Right lobe of liver (tissue), 6 donors: ENCODE data around the gene DNAJC13. TPM values are rescaled to one million over a fixed set of nuclear protein-coding genes. Genes with fewer than 3 reads are reported as not detected.

ENCODE experiments used
- ATAC-seq, 4 donors: fragments of 200-7000 bp; cut with Tn5 transposase; one replicate each; pipeline ENCODE4 v1.9.1; 2020; ENCODE audit warnings: mild to moderate bottlenecking in 4 of 4, moderate library complexity in 4 of 4
- DNase-seq, 3 donors: peaks; one replicate each; pipeline ENCODE4 v3.0.0-alpha.2; 2020
- H3K27ac ChIP-seq, 3 donors: fragments of 200-600 bp; one replicate each; pipeline ENCODE4 v1.8.0; 2022
- H3K27me3 ChIP-seq, 2 donors: fragments of 200-600 bp; one replicate each; pipeline ENCODE4 v1.8.0; 2022
- H3K36me3 ChIP-seq, 4 donors: fragments of 200-600 bp; sonication (generic) in 1 of 4; one replicate each; pipeline versions ENCODE4 v1.5.1 to v1.8.0; 2017 to 2022; ENCODE audit warnings: control low read depth in 1 of 4
- H3K4me1 ChIP-seq, 4 donors: fragments of 200-600 bp; sonication (generic) in 1 of 4; one replicate each; pipeline versions ENCODE4 v1.5.1 to v1.8.0; 2017 to 2022; ENCODE audit warnings: control low read depth in 1 of 4
- H3K4me3 ChIP-seq, 3 donors: fragments of 200-600 bp; one replicate each; pipeline ENCODE4 v1.8.0; 2022
- H3K9me3 ChIP-seq, 4 donors: fragments of 200-600 bp; sonication (generic) in 1 of 4; one replicate each; pipeline versions ENCODE4 v1.5.1 to v1.8.0; 2017 to 2022; ENCODE audit warnings: control low read depth in 1 of 4
- CTCF ChIP-seq, 4 donors: fragments of 200-600 bp in 3 of 4; fragments of 450-650 bp in 1 of 4; IDR thresholded peaks; one replicate each; pipeline versions ENCODE4 v1.5.1 to v1.8.0; 2016 to 2022; ENCODE audit warnings: antibody characterized with exemption in 4 of 4, mild to moderate bottlenecking in 2 of 4
- POLR2A ChIP-seq: fragments of 450-650 bp; IDR thresholded peaks from one replicate; pipeline ENCODE4 v1.6.1; 2017; ENCODE audit warnings: antibody characterized with exemption, mild to moderate bottlenecking
- WGBS: methylation state at CpG from one replicate; pipeline ENCODE4 v1.1.6; 2018; ENCODE audit warnings: low coverage, low lambda C conversion rate; ENCODE audit not compliant: insufficient coverage; ENCODE audit errors: missing lambda C conversion rate; 5-methylcytosine and 5-hydroxymethylcytosine counted together
- intact Hi-C, 2 donors: fragments of 100-400 bp; cut with DNase I; formaldehyde crosslinking; loops; one replicate each; pipeline versions ENCODE4 v1.11.2 to v1.14.1; 2022
- total RNA-seq, 6 experiments: library from RNA; depleted of rRNA in 2 of 6; stranded (reverse); fragments of >200 nt in 2 of 6; fragmentation: NEBNext Ultra II Directional in 3 of 6; extraction: Animal tissue kit (Norgen Biotek cat#: 25700) in 3 of 6; gene quantifications; one replicate each; pipeline versions ENCODE4 v1.1.0 to v1.2.4, GENCODE V29; 2016 to 2023
- donor health status: DM: no; HTN: yes; CAD: no.
- donor health status: DM: no; HTN: no; CAD: no.
- donor health status: DM: no; HTN: no; CAD: no.
- donor health status: DM: no; HTN: yes; CAD: no.
- donor health status: DM: no; HTN: yes; CAD: no.

DNAJC13 gene
- total RNA-seq, 6 experiments from 2014 or later = 12.6 to 19.4 (median 18.3) TPM

- Histone ChIP-seq H3K27me3 (no peaks in the 10 kb centered on the region), H3K4me1 (no peaks in the 10 kb centered on the region), H3K27ac (no peak overlapping the region), H3K9me3 (no peaks in the 10 kb centered on the region), H3K4me3 (no peak overlapping the region), H3K36me3 (peaks cover 0 to 20% (median 7%) of the 10 kb centered on the region in 4 donors)
- intact Hi-C loops = loop anchor here in 1 of 2 donors (10.0 kb wide), 1 partner anchor 107 kb away; no protein-coding TSS in a partner anchor
- ATAC-seq (no peak), DNase-seq (no peak)
- WGBS = 43% methylated on average over 5 of the region's 5 CpGs
- TF ChIP-seq CTCF (IDR thresholded peaks at IDR 0.05) = no peak
- TF ChIP-seq POLR2A = no peak
Measured at GRCh38 chr3:132538072-132538471, 120.8 kb downstream of the DNAJC13 start.

- TF ChIP-seq CTCF (IDR thresholded peaks at IDR 0.05) = no peak
- no peak for TF ChIP-seq POLR2A
- Histone ChIP-seq H3K4me1 (no peaks in the 10 kb centered on the region), H3K4me3 (no peak overlapping the region), H3K27me3 (no peaks in the 10 kb centered on the region), H3K36me3 (peaks cover 0 to 15% (median 7%) of the 10 kb centered on the region in 4 donors), H3K27ac (no peak overlapping the region), H3K9me3 (no peaks in the 10 kb centered on the region)
- no peak for ATAC-seq
- WGBS = 36% methylated on average over 3 of the region's 3 CpGs
- DNase-seq = no peak
- intact Hi-C loops = loop anchor here in 1 of 2 donors (10.0 kb wide), 1 partner anchor 105 kb away; no protein-coding TSS in a partner anchor
Measured at GRCh38 chr3:132539681-132540080, 122.4 kb downstream of the DNAJC13 start.

GRCh38 chr3:132542577-132542976 is 125.3 kb downstream of the DNAJC13 start:
- intact Hi-C loops = no loop called here
- Histone ChIP-seq H3K36me3 (peaks cover 0 to 15% (median 7%) of the 10 kb centered on the region in 4 donors), H3K9me3 (no peaks in the 10 kb centered on the region), H3K4me1 (no peaks in the 10 kb centered on the region), H3K27me3 (no peaks in the 10 kb centered on the region), H3K4me3 (no peak overlapping the region), H3K27ac (no peak overlapping the region)
- DNase-seq = no peak
- TF ChIP-seq CTCF (IDR thresholded peaks at IDR 0.05) = no peak
- no peak for TF ChIP-seq POLR2A
- WGBS = 54% methylated on average over 2 of the region's 2 CpGs
- no peak for ATAC-seq

- intact Hi-C loops = no loop called here
- no peak overlapping the region for H3K4me3 ChIP-seq
- no peak overlapping the region for H3K27ac ChIP-seq
- no peak for DNase-seq
- peaks cover 0 to 13% (median 4%) of the 10 kb centered on the region in 4 donors for H3K36me3 ChIP-seq
- peak in 1 of 4 donors; percentile 74 for ATAC-seq
- TF ChIP-seq CTCF (IDR thresholded peaks at IDR 0.05) = no peak
- no peak for TF ChIP-seq POLR2A
- no peaks in the 10 kb centered on the region for H3K4me1 ChIP-seq
- 73% methylated on average over 2 of the region's 2 CpGs for WGBS
- no peaks in the 10 kb centered on the region for H3K9me3 ChIP-seq
- H3K27me3 ChIP-seq = no peaks in the 10 kb centered on the region
Measured at GRCh38 chr3:132543011-132543739, 125.9 kb downstream of the DNAJC13 start.
